Calu3 (cell line): ENCODE data around the gene MMP19. TPM values are rescaled to one million over a fixed set of nuclear protein-coding genes. Genes with fewer than 3 reads are reported as not detected.

Experiments
- BruUV-seq: library from RNA; stranded (reverse); fragments of 400-500 nt; replicated peaks from 2 replicates; lab custom pipeline; 2021; lab: Mats Ljungman, UMichigan
- CTCF ChIA-PET: fragments of 300-600 bp; sonication (Branson Sonifier 250); formaldehyde crosslinking; loops from one replicate; lab custom pipeline; 2022; ENCODE audit warnings: antibody characterized with exemption; lab: Charles Lee
- DNase-seq: peaks from one replicate; pipeline ENCODE4 v3.0.0; 2022
- H3K27ac Mint-ChIP-seq: one replicate; pipeline ENCODE4 v1.8.0; 2022; ENCODE audit warnings: mixed read lengths; ENCODE audit not compliant: unreplicated experiment
- H3K27me3 Mint-ChIP-seq: one replicate; pipeline ENCODE4 v1.8.0; 2022; ENCODE audit warnings: mixed read lengths; ENCODE audit not compliant: unreplicated experiment
- H3K36me3 Mint-ChIP-seq: one replicate; pipeline ENCODE4 v1.8.0; 2022; ENCODE audit warnings: mild to moderate bottlenecking, moderate library complexity, mixed read lengths; ENCODE audit not compliant: insufficient read depth, unreplicated experiment
- H3K4me1 Mint-ChIP-seq: one replicate; pipeline ENCODE4 v1.8.0; 2022; ENCODE audit warnings: mild to moderate bottlenecking, low read depth, mixed read lengths; ENCODE audit not compliant: unreplicated experiment
- H3K4me3 Mint-ChIP-seq: one replicate; pipeline ENCODE4 v1.8.0; 2022; ENCODE audit warnings: mild to moderate bottlenecking, low read depth, moderate library complexity, mixed read lengths; ENCODE audit not compliant: unreplicated experiment
- H3K9me3 Mint-ChIP-seq: one replicate; pipeline ENCODE4 v1.8.0; 2022; ENCODE audit warnings: low read depth, mixed read lengths; ENCODE audit not compliant: unreplicated experiment
- CTCF ChIP-seq: fragments of 200-600 bp; IDR thresholded peaks from one replicate; pipeline ENCODE4 v1.8.0; 2022; ENCODE audit warnings: antibody characterized with exemption; ENCODE audit not compliant: unreplicated experiment
- intact Hi-C: fragments of 100-400 bp; cut with micrococcal nuclease; formaldehyde crosslinking; loops from one replicate; pipeline ENCODE4 v1.10.0; 2022; ENCODE audit not compliant: unreplicated experiment
- total RNA-seq: library from RNA; stranded (reverse); gene quantifications from 2 replicates; pipeline ENCODE4 v1.2.3, GENCODE V29; 2022

Gene MMP19
- total RNA-seq, 1 experiment from 2014 or later, result not detected

GRCh38 chr12:55862286-55862685, 19.6 kb upstream of the MMP19 start:
- Mint-ChIP-seq H3K4me1 (no peaks in the 10 kb centered on the region), H3K9me3 (no peaks in the 10 kb centered on the region), H3K27ac (no peak overlapping the region), H3K4me3 (no peak overlapping the region), H3K27me3 (no peaks in the 10 kb centered on the region), H3K36me3 (no peaks in the 10 kb centered on the region)
- CTCF ChIA-PET, result no interaction called here
- DNase-seq, result no peak
- TF ChIP-seq CTCF, result no peak
- intact Hi-C loops, result no loop called here
- no TSS peak for BruUV-seq

- intact Hi-C loops, result no loop called here
- no peak for TF ChIP-seq CTCF
- CTCF ChIA-PET, result no interaction called here
- BruUV-seq, result no TSS peak
- Mint-ChIP-seq H3K4me1 (no peaks in the 10 kb centered on the region), H3K36me3 (no peaks in the 10 kb centered on the region), H3K4me3 (no peak overlapping the region), H3K9me3 (no peaks in the 10 kb centered on the region), H3K27ac (no peak overlapping the region), H3K27me3 (no peaks in the 10 kb centered on the region)
- no peak for DNase-seq
These were observed 19.1 kb upstream of the MMP19 start for GRCh38 chr12:55861871-55862270.

GRCh38 chr12:55861396-55861795, 18.7 kb upstream of the MMP19 start:
- Mint-ChIP-seq H3K36me3 (no peaks in the 10 kb centered on the region), H3K9me3 (no peaks in the 10 kb centered on the region), H3K4me3 (no peak overlapping the region), H3K27ac (no peak overlapping the region), H3K27me3 (no peaks in the 10 kb centered on the region), H3K4me1 (no peaks in the 10 kb centered on the region)
- no TSS peak for BruUV-seq
- TF ChIP-seq CTCF, result no peak
- intact Hi-C loops, result no loop called here
- CTCF ChIA-PET, result no interaction called here
- DNase-seq, result no peak

- Mint-ChIP-seq H3K36me3 (no peaks in the 10 kb centered on the region), H3K27me3 (peaks cover 42% of the 10 kb centered on the region), H3K9me3 (no peaks in the 10 kb centered on the region), H3K4me3 (no peak overlapping the region), H3K27ac (no peak overlapping the region), H3K4me1 (peaks cover 1% of the 10 kb centered on the region)
- intact Hi-C loops, result no loop called here
- no peak for TF ChIP-seq CTCF
- BruUV-seq, result no TSS peak
- CTCF ChIA-PET, result no interaction called here
- no peak for DNase-seq
These were observed 10.0 kb upstream of the MMP19 start for GRCh38 chr12:55852740-55853139.
